ENCODE measurements around the gene TMEM109.
A peak's percentile ranks its signal among the peaks of the same experiment; 100 is the strongest.
"Not testable (repeated sequence)": the region's sequence is repeated elsewhere in the genome, so short reads cannot be mapped to it uniquely, and the experiment has no call there.

Gene TMEM109

GRCh38 chr11:60879104-60879503, 34.9 kb upstream of the TMEM109 start:
- no peak for DNase-seq

DNA sequence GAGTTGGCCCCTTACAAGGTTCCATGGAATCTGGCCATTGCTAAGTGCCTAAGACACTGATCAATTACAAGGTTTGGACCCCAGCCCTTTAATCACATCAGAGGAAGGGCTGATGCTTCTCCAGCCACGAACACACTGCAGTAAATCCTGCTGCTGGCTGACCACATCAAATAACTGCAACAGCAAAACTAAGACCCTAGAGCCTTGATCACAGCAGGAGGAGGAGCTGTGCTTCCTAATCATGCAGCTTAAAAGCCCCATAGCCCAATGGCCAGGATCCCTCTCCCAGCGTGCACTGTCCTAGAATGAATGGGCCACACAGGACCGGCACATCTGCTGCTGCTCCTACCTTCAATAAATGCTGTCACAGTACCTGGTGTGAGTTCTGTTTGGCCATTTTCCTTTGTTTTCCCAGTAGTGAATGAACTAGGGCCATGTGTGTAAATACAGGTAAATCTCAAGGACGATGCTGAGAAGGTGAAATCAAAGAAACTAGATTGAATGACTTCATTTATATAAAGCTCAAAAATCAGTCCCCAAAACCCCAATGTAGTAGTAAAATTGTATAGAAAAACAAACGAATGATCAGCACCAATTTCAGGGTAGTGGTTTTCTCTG, 33.9 kb upstream of the TMEM109 start:
- DNase-seq = no peak

GRCh38 chr11:60880643-60881282, 33.2 kb upstream of the TMEM109 start:
- DNase-seq = no peak

GRCh38 chr11:60887556-60887955, 26.4 kb upstream of the TMEM109 start:
- DNase-seq = no peak

- DNase-seq = no peak
These were observed 24.1 kb upstream of the TMEM109 start for GRCh38 chr11:60889869-60890311.

DNA sequence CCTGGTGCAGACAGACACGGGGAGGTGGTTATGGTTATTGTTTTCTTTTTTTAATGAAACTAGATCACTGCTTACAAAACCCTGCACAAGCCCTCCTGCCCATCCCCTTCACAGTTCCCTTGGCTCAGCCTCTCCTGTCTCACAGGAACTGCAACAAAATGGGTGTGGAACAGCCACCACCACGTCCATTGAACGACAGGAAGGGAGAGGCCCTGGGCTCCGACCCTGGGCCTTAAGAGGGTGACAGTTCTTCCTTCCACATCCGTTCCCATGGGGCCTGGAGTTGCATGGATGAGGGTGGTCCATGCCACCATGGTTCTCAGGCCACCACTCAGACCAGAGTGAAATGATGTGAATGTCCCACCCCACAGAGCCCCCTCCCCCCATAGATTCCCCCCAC, 23.3 kb upstream of the TMEM109 start:
- DNase-seq = no peak

- DNase-seq = no peak
These were observed 22.7 kb upstream of the TMEM109 start for GRCh38 chr11:60891103-60891741.

DNA sequence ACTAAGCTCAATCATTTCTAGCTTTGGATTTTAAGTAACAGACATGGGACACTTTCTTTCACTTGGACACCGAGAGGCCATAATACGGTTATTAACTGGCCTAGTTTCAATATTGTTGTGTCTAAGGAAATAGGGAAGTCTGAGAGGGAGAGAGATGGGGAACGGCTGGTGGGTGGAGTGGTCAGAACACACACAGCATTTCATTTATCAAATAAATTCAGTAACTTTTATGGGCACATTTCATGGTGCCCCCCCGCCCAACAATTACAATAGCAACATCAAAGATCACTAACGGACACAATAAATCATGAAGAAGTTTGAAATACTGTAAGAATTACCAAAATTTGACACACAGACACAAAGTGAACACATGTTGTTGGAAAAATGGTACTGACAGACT, 18.3 kb upstream of the TMEM109 start:
- no peak for DNase-seq

- no peak for DNase-seq
These were observed 16.5 kb upstream of the TMEM109 start for GRCh38 chr11:60897496-60897895.

GRCh38 chr11:60899046-60899936, 14.7 kb upstream of the TMEM109 start:
- DNase-seq = no peak

DNA sequence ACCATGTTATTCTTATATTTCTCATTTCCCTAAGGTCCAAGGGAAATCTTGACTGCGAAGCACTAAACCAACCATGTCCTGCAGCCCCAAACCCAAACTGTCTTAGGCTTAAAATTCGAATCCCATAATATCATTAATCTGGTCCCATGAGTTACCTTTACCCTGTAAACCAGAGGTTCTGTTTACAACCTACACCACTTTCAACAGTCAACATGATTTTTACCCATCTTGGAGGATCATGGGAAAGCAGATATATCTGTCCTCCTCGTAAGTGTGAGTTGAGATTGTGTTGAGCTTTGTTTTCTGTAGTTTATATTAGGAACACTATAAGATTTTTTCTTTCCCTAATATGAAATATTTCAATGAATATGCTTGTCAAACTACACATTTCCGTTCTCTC, 14.0 kb upstream of the TMEM109 start:
- DNase-seq = no peak

DNA sequence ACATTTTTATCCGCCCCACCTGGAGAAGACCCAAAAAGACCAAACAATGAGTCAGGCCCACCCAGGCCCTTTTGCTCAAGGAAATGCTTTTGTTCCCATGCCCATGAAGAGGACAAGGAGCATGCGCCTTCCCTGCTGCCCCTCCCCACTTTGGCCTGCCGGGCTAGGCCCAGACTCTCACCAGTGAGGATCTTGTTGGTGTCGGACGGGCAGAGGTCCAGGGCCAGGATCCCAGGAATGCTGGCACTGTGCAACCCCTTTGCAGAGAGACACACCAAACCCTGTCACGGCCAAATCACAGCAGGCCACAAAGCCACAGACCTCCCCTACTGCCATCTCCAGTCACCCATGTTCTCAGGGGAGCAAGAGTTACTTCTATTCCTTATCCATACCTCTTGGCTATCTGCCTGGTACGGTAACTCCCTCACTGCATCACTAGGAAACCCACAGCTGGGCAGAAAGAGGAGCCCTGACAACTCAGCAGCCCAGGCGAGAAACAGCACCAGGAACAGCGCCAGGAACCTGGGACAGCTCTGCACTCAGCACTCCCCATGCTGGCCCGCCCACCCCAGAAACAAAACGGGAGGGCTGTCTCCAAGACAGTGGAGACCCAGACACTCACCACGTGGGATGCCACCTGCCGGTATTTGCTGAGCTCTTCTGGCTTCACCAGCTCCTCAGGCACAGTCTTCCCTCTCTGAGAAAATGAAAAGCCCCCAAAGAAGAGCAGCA, 13.1 kb upstream of the TMEM109 start:
- DNase-seq = no peak

GRCh38 chr11:60902625-60903024, 11.3 kb upstream of the TMEM109 start:
- no peak for DNase-seq

- no peak for DNase-seq
These were observed 8.9 kb upstream of the TMEM109 start for GRCh38 chr11:60905047-60905446.

GRCh38 chr11:60905551-60906113, 8.3 kb upstream of the TMEM109 start:
- no peak for DNase-seq

DNA sequence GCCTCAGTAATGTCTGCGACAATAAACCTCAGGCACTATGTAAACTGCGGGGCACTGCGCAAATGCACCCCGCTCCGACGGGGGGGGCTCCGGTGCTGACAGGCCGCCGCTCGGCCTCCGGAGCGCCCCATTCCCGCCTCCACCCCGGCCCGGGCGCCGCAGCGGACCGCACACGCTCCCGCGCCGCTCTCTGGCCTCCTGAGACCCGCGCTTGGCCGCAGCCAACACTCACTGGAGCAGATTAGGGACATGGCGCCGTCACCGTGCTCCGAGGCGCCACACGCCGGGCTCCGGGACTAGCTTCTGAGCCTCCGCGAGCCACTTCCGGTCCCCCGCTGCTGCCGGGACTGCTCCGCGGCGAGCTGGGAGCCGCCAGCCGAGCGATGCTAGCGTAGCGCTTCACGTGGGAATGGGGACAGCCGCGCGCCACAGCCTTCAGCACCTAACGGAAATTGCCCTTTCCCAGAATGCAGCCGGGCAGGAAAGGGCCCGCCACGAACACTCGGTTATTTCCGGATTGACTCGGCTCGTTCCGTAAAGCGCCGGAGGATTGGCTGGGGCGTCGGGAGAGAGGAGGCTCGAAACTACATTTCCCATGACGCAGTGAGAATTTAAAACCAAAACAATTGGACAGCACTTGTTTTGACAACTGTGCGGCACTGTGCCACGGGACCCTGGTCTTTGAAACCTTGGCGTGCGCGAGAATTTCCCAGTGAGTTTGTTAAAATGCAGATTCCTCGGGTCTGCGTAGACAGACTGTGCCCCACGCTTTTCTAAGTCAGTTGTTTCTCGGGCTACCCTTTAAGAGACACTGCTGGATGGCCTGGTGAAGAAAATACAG, 7.6 kb upstream of the TMEM109 start, which contains the start of gene PRPF19:
TSS of gene PRPF19 (minus strand) at position 454 of the 841 bp plus-strand sequence. CDS start at position 251, 203 bp downstream.
- peak; percentile 93 for DNase-seq

DNA sequence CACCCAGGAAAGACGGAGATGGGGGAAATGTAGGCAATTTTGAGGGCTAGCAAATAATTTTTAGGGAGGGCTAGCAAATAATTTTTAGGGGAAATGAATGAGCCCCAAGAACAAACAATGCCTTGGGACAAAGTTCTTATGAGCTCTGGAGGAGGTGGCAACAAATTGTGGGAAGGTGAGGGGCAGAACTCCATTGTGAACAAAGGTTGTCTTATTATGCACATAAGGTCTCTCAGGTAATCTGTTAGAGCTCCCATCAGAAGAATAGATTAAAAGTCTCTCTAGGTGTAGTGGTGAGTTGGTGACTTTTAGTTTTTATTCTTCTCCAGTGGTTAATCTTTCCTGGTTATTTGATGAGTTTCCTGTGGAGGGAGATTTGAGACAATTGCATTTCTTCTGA, 5.2 kb upstream of the TMEM109 start:
- DNase-seq = no peak

DNA sequence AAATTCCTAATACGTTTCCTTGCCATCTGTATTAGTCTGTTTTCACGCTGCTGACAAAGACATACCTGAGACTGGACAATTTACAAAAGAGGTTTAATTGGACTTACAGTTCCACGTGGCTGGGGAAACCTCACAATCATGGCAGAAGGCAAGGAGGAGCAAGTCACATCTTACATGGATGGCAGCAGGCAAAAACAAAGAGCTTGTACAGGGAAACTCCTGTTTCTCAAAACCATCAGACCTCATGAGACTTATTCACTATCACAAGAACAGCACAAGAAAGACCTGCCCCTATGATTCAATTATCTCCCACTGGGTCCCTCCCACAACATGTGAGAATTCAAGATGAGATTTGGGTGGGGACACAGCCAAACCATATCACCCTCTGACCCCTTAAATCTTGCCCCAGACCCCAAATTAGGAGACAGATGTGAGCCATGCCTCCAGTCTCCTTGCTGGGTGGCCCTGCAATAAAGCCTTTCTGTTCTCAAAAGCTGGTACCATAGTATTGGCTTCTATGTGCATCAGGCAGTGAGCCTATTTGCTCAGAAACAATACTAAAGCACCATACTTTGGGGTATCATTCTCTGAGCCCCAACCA, 4.2 kb upstream of the TMEM109 start:
- not testable (repeated sequence) for DNase-seq

- no peak for DNase-seq
These were observed 3.7 kb upstream of the TMEM109 start for GRCh38 chr11:60910281-60910687.

- DNase-seq = no peak
These were observed 3.1 kb upstream of the TMEM109 start for GRCh38 chr11:60910711-60911380.

Data from NCI-H2107 (cell line).